T-helper 2 cell (primary cell): ENCODE data around the gene RTKN2.
"Not testable (repeated sequence)": the region's sequence is repeated elsewhere in the genome, so short reads cannot be mapped to it uniquely, and the experiment has no call there.

Experiments
- DNase-seq, 5 experiments: peaks; one replicate each; pipeline versions ENCODE4 v3.0.0 to v3.0.0-alpha.2; 2012 to 2022
- total RNA-seq, 2 donors: gene quantifications; one replicate each; lab custom pipeline; 2026; lab: John Stamatoyannopoulos, UW

The RTKN2 gene, protein sequence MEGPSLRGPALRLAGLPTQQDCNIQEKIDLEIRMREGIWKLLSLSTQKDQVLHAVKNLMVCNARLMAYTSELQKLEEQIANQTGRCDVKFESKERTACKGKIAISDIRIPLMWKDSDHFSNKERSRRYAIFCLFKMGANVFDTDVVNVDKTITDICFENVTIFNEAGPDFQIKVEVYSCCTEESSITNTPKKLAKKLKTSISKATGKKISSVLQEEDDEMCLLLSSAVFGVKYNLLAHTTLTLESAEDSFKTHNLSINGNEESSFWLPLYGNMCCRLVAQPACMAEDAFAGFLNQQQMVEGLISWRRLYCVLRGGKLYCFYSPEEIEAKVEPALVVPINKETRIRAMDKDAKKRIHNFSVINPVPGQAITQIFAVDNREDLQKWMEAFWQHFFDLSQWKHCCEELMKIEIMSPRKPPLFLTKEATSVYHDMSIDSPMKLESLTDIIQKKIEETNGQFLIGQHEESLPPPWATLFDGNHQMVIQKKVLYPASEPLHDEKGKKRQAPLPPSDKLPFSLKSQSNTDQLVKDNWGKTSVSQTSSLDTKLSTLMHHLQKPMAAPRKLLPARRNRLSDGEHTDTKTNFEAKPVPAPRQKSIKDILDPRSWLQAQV
- 97.3 to 136 reads per million in 2 donors for total RNA-seq

DNA sequence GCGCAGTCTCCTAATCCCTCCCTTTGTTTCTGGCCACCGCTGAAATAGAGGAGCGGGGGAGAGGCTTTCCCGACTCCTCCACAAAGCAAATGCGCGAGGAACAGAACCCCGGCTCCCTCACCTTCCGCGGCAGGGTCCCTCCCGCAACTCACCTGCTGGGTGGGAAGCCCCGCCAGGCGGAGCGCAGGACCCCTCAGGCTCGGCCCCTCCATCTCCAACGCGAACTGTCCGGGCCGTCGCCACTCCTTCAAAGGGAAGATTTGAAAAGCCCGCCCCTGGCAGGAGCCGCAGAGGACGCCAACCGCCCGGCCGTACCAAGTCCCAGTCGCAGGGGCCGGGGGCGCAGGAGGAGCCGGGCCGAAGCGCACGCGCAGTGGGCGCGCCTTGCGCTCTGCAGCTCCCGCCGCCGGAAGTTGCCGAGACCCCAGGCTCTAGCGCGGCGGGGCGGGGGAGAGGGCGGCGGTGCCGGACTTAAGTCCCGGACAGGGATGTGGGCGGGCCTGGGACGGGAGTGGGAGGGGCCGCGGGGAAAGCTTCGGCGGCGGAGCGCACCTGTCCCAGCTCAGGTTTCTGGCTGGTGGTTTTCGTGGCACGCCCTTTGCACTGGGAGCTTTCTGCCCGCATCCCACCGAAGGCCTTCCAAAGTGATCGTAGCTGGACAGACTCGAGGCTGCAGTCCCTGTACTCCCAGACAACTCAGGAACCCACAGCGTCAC, at the start of gene RTKN2:
TSS of gene RTKN2 (minus strand) at position 446 of the 716 bp plus-strand sequence. CDS start at position 212, 234 bp downstream.
- peak; percentile 42 to 92 (median 60) for DNase-seq

DNA sequence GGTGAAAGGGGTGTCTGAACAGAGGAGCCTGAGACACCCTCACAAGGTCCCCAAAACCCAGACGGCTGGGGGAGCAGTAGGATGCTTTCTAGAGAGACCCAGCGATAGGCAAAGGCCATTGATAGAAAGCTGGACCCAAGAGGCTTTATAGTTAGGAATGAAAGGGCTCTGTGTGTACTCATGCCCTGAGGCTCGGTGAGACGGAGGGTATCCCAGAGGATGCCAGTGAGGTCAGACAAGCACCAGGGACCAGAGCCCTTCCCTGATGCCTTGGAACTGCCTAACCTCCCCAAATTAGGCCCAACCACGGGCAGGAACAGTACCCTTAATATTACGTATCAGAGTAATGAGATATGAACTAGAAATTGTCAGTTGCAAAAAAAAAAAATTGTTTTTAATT, 48.6 kb upstream of the RTKN2 start:
- DNase-seq: no peak

DNA sequence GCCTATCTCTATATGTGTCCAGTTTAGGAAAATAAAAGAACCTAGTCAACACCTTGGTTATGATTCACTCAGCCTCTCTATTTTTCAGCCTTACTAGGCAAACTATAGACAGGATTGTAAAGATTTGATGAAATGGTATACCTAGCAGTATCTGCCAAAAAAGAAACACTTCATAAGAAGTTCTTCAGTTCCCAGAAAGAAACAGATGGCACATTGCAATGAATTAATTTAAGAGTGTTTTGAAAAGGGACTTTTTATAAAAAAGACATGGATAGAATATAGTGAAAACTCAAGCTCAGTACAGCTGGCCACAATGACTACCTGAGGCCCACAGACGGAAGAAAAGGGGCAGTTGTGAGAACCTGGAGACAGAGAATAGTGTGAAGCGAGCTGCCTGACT, 40.6 kb upstream of the RTKN2 start:
- DNase-seq: no peak

DNA sequence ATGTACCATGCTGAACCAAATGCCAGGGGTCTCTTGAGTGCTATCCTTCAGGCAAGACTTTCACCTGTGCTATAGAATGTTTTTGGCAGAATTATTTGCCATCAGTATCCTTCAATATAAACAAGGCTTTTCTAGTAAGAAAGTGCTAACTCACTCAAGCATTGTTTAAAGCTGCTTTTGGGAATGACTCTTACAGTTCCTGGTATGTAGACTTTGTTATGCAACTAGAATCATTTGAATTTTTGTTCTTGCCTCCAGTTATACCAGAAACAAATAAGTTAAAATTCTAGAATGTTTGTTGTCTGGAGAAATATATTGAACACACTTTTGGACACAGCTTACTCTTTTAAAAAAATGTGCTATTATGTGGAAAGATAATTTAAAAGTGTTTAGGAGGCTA, 39.5 kb upstream of the RTKN2 start:
- no peak for DNase-seq

DNA sequence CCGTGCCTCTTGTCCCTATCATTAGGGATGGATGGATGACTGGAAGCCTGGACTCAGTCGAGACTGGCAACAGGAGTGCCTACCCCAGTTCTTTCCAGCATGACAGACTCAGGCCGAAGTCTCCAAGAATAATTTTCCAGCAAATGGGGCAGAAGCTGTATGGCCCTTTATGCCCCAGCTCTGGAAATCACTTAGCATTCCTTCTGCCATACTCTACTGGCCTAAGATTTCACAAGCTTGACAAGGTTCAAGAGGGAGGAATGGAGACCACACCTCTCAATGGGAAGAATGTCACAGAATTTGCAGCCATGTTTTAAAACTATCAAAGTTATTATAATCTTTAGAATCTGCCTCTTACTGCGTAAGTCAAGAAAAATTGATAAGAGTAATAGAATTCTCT, 39.0 kb upstream of the RTKN2 start:
- DNase-seq: no peak

DNA sequence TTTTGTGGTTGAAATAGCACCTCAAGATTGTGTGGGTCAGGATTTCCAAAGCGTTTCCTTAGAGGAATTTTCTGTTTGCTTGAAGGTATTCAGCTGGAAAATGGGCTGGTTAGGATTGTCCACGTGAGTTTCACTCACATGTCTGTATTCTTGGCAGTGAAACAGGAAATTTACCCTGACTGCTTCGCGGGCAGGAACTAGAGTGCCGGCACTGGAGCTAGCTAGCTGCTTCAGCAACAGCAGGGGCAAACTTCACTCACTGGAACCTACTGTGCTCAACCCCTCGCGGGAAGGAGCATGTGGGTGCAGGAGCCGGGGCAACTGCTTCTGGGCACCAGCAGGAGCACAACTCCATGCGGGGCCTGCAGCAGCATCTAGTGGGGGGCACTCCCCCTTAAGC, 38.0 kb upstream of the RTKN2 start:
- peak in 1 of 5 experiments; percentile 23 for DNase-seq

DNA sequence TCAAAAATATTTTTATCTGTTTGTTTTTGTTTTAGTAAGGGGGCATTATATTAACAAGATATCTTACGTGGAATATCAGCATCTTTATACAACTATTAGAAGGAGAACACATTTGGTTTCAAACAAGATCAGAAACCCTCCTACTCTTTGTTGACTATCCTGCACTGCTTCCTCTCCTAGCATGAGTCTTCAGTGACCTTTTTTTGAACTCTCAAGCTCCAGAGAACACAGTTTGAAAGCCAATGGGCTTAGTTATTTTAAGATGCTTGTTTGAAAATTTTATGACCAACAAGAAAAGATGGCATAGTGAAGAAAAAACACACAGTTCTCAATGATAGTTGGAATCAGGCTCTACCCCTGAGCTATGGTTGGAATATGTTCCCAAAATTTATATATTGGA, 37.2 kb upstream of the RTKN2 start:
- no peak for DNase-seq

DNA sequence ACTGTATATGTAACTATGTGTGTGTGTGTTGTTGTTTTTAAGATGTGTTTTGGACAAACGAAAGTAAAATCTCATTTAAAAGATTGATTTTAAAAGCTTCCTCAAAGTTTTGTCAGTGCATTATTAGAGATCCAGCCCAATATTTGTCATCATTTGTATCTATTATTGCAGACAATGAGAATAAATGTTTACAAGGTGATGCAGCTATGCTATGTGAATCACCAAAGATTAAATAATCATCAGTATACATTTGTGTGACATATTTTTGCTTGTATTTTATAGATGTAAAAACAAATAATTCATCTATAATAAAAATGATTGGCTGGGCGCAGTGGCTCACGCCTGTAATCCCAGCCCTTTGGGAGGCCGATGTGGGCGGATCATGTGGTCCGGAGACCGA, 35.3 kb upstream of the RTKN2 start:
- no peak for DNase-seq

DNA sequence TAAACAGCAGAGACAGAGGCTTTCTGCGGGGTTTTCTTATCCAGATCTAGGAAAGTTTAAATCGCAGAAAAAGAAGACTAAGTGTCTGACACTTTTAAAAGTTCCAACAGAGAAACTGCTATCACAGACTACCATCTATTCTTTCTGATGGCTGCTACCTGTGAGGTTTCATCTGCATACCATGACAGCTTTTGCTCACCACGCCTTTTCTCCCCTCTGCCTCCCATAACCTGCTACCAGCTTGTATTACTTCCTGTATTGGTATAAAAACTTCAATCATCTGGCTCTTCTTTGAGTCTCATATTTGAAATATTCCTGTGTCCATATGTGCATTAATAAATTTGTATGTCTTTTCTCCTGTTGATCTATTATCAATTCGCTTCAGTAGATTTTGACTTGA, 34.1 kb upstream of the RTKN2 start:
- DNase-seq: peak in 1 of 5 experiments; percentile 19

DNA sequence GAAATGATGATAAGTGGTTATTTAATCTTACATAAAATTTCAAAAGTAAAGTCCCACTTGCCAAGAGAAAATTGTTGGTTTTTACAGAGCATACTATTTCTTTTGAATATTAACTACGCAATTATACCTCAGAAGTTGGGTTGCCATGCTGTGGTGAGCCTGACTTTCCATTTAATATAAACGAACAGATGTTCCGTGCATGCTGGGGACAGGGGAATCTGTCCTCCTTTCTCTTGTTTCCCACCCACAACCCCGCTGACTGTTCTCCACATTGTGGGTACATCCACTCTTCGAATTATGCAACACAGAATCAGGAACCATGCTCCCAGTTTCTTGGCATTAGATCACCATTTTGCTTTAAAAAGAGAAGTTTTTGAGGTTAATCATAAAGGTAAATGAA, 29.2 kb upstream of the RTKN2 start:
- no peak for DNase-seq

DNA sequence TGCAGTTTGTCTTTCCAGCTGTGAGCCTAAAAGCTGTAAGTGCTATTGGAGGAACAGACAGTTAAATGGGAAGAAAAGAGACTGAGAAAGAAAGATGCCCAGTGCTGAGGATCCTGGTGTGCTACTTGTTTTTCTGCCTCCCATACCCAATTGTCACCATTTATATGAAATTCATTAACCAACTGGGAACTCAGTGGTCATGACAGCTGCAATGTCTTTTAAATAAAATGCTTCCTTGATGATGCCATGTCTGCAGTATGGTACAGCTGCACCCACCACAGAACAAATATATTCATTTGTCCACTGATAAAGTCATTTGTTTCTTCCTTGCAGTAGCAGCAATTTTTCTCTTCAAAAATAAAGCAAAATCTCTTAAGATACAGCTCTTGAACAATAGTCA, 15.6 kb upstream of the RTKN2 start:
- DNase-seq: no peak

DNA sequence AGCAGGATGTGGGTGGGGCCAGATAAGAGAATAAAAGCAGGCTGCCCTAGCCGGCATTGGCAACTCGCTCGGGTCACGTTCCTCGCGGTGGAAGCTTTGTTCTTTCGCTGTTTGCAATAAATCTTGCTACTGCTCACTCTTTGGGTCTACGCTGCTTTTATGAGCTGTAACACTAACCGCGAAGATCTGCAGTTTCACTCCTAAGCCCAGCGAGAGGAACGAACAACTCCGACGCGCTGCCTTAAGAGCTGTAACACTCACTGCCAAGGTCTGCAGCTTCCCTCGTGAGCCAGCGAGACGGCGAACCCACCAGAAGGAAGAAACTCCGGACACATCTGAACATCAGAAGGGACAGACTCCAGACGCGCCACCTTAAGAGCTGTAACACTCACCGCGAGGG, 12.7 kb upstream of the RTKN2 start:
- not testable (repeated sequence) for DNase-seq

DNA sequence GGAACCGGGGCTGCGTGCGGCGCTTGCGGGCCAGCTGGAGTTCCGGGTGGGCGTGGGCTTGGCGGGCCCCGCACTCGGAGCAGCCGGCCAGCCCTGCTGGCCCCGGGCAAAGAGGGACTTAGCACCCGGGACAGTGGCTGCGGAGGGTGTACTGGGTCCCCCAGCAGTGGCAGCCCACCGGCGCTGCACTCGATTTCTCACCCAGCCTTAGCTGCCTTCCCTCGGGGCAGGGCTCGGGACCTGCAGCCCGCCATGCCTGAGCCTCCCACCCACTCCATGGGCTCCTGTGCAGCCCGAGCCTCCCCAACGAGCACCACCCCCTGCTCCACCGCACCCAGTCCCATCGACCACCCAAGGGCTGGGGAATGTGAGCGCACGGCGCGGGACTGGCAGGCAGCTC, 11.7 kb upstream of the RTKN2 start:
- DNase-seq: not testable (repeated sequence)

DNA sequence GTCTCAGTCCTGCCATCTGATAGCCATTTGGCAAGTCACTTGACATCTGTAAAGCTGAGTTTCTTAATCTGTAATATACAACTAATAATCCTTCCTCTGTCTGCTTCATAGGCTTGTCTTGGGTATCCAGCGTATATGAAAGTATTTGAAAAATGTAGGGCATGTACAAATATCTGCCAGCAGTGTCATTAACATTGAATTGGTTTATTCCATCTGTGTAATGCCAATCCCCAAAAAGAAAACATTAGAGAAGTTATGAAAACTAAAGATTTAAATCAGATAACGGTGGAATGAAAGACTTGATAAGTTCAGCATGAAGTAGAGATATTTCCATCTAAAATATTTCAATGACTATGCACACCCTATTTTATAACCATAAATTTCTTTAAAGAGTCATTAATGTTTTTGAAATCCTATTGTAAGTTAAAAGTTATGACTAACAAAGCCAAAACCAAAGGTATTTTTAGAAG, 9.8 kb upstream of the RTKN2 start:
- DNase-seq: no peak

DNA sequence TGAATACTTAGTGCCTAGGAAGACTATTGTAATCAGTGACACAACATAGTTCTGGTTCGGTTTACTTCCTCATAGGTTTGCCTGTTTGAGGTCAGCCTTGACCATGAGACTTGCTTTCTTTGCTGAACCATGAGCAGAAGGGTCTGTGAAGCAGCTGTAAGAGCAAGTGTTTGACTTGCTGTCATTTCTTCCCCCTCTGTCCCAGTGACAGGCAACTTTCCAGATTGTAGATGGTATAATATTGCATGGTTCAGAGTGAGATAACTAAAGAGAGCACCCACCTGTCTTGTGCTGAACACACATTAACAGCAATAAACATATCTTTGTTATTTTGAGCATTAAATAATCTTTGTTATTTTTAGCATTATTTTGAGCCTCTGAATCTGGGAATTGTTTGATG, 9.3 kb upstream of the RTKN2 start:
- no peak for DNase-seq

DNA sequence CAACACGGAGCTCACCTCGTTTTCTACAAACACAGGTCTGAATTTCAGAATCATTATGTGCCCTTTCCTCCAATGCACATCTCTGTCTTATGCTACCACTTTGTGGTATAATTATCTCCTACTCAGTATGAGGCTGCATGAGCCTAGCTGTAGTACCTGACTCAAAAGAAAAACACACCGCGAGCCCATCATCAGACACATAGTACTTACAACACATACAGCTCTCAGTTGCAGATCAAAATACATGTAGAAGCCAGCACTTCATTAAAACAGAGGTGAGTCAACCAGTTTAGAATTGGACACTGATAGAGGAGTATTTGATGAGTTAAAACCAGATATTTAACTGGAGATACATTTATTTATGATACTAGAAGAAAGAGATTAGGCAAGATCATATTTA, 1.4 kb upstream of the RTKN2 start:
- DNase-seq: peak in 1 of 5 experiments; percentile 56

DNA sequence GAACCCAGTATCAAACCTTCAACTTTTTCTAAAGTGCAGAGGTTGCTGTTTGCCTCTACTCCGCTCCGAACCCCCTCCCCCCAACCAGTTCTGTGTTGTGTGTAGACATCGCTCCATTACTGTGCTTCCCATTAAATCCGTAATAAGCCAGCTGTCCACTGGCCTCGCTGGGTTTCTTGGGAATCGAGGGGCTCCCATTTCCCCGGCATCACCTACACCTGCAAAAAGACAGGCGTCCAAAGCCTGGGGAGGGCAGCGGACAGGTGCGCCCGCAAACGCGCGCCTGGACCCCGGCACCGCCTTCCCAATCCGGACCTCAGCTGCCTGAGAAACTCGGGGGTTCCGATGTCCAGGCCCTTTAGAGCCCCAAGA, 631 bp downstream of the RTKN2 start:
- peak in 1 of 5 experiments; percentile 24 for DNase-seq

DNA sequence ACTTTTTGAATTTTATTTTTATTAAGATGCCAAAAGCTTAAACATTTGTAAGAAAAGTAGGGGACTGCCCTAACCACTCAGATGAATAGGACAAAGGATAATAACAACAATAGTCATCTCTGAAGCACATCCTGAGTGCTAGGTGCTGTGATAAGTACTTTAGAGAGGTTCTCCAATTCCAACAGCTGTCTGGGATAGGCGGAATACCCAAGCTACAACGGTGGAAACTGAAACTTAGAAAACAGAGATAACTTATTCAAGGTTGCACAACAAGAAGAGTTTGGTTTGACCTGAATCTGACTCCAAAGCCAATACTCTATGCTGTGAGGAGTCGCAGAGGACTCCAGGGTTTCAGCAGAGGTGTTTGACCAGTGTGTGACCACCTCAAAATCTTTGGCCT, 2.0 kb downstream of the RTKN2 start:
- DNase-seq: no peak

DNA sequence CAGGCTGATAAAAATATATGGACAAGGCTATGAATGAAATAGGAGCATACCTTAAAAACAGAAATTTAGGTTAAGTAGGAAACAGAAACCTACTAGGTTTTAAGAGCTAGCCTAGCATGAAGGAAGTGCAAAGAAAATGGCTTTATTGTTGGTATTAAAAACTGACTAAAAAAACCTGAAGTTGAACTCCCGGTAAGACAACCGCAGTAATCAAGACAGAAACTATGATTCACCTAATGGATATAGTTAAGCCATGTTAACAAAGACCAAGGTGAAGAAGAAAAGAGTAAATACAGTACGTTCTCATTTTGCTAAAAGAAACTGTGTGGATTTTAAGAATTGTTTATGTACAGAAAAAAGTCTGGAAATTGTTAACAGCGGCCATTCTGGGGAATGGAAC, 2.5 kb downstream of the RTKN2 start:
- no peak for DNase-seq

DNA sequence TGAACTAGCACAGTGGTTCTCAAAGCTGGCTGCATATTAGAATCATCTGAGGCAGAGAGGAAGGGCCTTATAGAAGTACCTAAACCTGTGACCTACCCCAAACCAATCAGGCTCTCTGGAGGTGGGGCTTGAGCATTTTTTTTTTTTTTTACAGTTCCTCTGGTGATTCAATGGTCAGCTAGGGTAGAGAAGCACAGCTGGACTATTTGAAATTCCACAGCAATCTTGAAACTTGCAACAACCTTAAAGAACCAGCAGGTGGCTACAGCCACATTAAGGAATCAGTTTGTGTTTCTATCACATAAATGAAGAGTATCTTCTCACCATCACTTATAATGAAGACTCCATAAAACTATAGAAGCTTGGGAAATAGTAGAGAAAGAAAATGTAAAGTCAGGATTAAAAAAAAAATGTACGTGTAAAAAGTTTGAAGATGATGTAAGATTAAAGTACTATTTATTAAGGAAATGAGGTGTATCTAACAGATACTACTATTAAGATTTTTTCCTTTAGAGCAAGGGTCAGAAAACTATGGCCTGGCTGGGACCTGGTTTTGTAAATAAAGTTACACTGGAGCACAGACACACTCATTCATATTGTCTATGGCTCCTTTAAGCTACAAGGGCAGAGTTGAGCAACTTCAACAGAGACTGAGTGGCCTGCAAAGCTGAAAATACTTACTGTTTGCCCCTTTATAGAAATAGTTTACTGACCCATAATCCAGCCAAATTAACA, 3.8 kb downstream of the RTKN2 start:
- peak in 1 of 5 experiments; percentile 45 for DNase-seq

DNA sequence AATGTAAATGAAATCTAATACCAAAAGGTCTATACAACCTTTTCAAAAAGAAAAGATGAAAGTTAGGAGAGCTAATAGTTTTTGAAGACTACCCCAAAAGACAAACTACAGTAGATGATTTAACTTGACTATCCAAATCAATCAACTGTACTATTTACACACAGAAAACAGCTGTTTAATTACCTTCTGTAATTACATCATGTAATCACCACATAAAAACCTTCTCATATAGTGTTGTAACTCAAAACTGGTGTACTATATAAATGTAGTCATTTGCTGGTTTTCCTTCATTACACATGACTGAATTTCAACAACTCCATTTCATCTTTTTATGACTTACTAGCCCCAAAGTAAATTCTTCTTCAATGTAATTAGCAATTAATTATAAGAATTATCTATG, 4.5 kb downstream of the RTKN2 start:
- DNase-seq: no peak

DNA sequence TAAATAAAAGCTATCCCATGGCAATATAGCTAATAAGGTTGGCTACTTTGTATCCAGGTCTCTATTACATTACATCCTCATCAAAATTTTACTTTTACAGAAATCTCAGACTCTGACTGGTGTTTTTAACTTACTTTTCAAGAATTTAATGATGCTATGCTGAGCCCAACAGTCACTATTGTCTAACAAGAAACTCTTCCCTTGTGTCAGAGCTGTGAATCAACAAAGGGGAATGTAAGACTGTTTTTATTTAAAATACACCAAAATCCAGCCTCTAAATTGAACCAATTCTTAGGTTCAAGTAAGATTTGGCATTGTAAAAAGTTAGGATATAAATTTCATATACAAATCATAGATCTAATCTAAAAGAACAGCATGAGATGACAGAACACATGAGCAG, 7.0 kb downstream of the RTKN2 start:
- DNase-seq: no peak

DNA sequence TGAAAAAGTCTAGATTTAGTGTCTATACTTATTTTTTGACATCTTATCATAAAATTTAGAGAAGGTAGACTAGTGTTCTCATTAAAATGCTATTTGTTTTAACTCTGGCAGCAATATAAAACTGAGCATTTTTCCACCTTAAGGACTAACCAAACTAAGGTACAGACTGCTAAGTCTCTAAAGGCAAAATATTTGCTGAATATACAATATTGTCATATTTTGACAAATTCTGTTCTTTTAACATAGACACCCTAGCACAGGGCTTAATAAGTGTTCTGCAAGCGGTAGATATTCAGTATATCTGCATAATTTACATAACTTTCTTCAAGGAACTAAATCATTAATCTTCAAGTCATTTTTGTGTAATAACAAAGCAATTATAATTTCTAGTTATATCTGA, 8.6 kb downstream of the RTKN2 start:
- no peak for DNase-seq
